IgD-negative memory B cell (primary cell): Measurements from ENCODE around the gene FGF19. TPM values are rescaled to one million over a fixed set of nuclear protein-coding genes. Genes with fewer than 3 reads are reported as not detected.

Experiments used
- H3K27ac Mint-ChIP-seq, 3 donors: one replicate each; pipeline ENCODE4 v1.8.0; 2020 to 2022; ENCODE audit warnings: mild to moderate bottlenecking in 3 of 3, mixed read lengths in 3 of 3, moderate library complexity in 1 of 3
- H3K27me3 Mint-ChIP-seq: one replicate; pipeline ENCODE4 v1.8.0; 2021; ENCODE audit warnings: mixed read lengths
- H3K36me3 Mint-ChIP-seq: one replicate; pipeline ENCODE4 v1.8.0; 2020; ENCODE audit warnings: mild to moderate bottlenecking, mixed read lengths
- H3K4me1 Mint-ChIP-seq, 3 donors: one replicate each; pipeline ENCODE4 v1.8.0; 2020 to 2022; ENCODE audit warnings: mixed read lengths in 3 of 3, mild to moderate bottlenecking in 1 of 3
- H3K4me3 Mint-ChIP-seq, 4 donors: one replicate each; pipeline ENCODE4 v1.8.0; 2020 to 2022; ENCODE audit warnings: mild to moderate bottlenecking in 4 of 4, mixed read lengths in 4 of 4, moderate library complexity in 3 of 4
- H3K9me3 Mint-ChIP-seq, 3 donors: one replicate each; pipeline ENCODE4 v1.8.0; 2020 to 2021; ENCODE audit warnings: mixed read lengths in 3 of 3, mild to moderate bottlenecking in 1 of 3
- polyA plus RNA-seq: library from polyadenylated mRNA; unstranded; fragments of 300-500 nt; fragmentation: Illumina TruSeq; gene quantifications from one replicate; pipeline ENCODE4 v1.2.3, GENCODE V29; 2021

The FGF19 gene
- polyA plus RNA-seq, 1 donor from 2014 or later = not detected

- Mint-ChIP-seq H3K9me3 (no peaks in the 10 kb centered on the region), H3K4me1 (peaks cover 0 to 3% (median 0%) of the 10 kb centered on the region in 3 donors), H3K36me3 (peaks cover 3% of the 10 kb centered on the region), H3K27me3 (no peaks in the 10 kb centered on the region), H3K27ac (peak overlapping the region in 1 of 3 donors; percentile 63), H3K4me3 (no peak overlapping the region)
Measured at GRCh38 chr11:69662806-69663205, 41.0 kb downstream of the FGF19 start.

- Mint-ChIP-seq H3K27me3 (no peaks in the 10 kb centered on the region), H3K27ac (no peak overlapping the region), H3K4me3 (no peak overlapping the region), H3K9me3 (no peaks in the 10 kb centered on the region), H3K4me1 (peaks cover 0 to 3% (median 0%) of the 10 kb centered on the region in 3 donors), H3K36me3 (peaks cover 3% of the 10 kb centered on the region)
Measured at GRCh38 chr11:69662021-69662698, 41.7 kb downstream of the FGF19 start.

- peaks cover 0 to 3% (median 0%) of the 10 kb centered on the region in 3 donors for H3K4me1 Mint-ChIP-seq
- H3K27ac Mint-ChIP-seq = no peak overlapping the region
- H3K9me3 Mint-ChIP-seq = no peaks in the 10 kb centered on the region
- no peak overlapping the region for H3K4me3 Mint-ChIP-seq
- no peaks in the 10 kb centered on the region for H3K27me3 Mint-ChIP-seq
- peaks cover 3% of the 10 kb centered on the region for H3K36me3 Mint-ChIP-seq
Measured at GRCh38 chr11:69661413-69661715, 42.5 kb downstream of the FGF19 start.

GRCh38 chr11:69660001-69660500, 43.8 kb downstream of the FGF19 start:
- Mint-ChIP-seq H3K27me3 (no peaks in the 10 kb centered on the region), H3K4me3 (no peak overlapping the region), H3K9me3 (no peaks in the 10 kb centered on the region), H3K27ac (no peak overlapping the region), H3K36me3 (peaks cover 3% of the 10 kb centered on the region), H3K4me1 (peaks cover 0 to 2% (median 0%) of the 10 kb centered on the region in 3 donors)

GRCh38 chr11:69659591-69659990, 44.2 kb downstream of the FGF19 start:
- H3K27ac Mint-ChIP-seq = no peak overlapping the region
- no peaks in the 10 kb centered on the region for H3K4me1 Mint-ChIP-seq
- no peaks in the 10 kb centered on the region for H3K27me3 Mint-ChIP-seq
- H3K36me3 Mint-ChIP-seq = peaks cover 3% of the 10 kb centered on the region
- no peaks in the 10 kb centered on the region for H3K9me3 Mint-ChIP-seq
- H3K4me3 Mint-ChIP-seq = peak overlapping the region in 1 of 4 donors; percentile 54

- no peaks in the 10 kb centered on the region for H3K4me1 Mint-ChIP-seq
- no peak overlapping the region for H3K27ac Mint-ChIP-seq
- H3K27me3 Mint-ChIP-seq = no peaks in the 10 kb centered on the region
- no peaks in the 10 kb centered on the region for H3K9me3 Mint-ChIP-seq
- H3K4me3 Mint-ChIP-seq = peak overlapping the region in 1 of 4 donors; percentile 54
- H3K36me3 Mint-ChIP-seq = peaks cover 3% of the 10 kb centered on the region
Measured at GRCh38 chr11:69658626-69659450, 45.0 kb downstream of the FGF19 start.

GRCh38 chr11:69657911-69658625, 45.8 kb downstream of the FGF19 start:
- H3K4me3 Mint-ChIP-seq = no peak overlapping the region
- no peaks in the 10 kb centered on the region for H3K27me3 Mint-ChIP-seq
- no peaks in the 10 kb centered on the region for H3K36me3 Mint-ChIP-seq
- H3K4me1 Mint-ChIP-seq = no peaks in the 10 kb centered on the region
- H3K9me3 Mint-ChIP-seq = no peaks in the 10 kb centered on the region
- H3K27ac Mint-ChIP-seq = no peak overlapping the region

- Mint-ChIP-seq H3K9me3 (no peaks in the 10 kb centered on the region), H3K27ac (no peak overlapping the region), H3K4me1 (no peaks in the 10 kb centered on the region), H3K27me3 (no peaks in the 10 kb centered on the region), H3K4me3 (no peak overlapping the region), H3K36me3 (no peaks in the 10 kb centered on the region)
Measured at GRCh38 chr11:69657456-69657910, 46.3 kb downstream of the FGF19 start.

GRCh38 chr11:69656536-69657455, 47.0 kb downstream of the FGF19 start:
- Mint-ChIP-seq H3K27me3 (no peaks in the 10 kb centered on the region), H3K27ac (no peak overlapping the region), H3K4me1 (no peaks in the 10 kb centered on the region), H3K9me3 (no peaks in the 10 kb centered on the region), H3K4me3 (peak overlapping the region in 1 of 4 donors; percentile 47), H3K36me3 (peaks cover under 1% of the 10 kb centered on the region)

GRCh38 chr11:69655479-69656428, 48.1 kb downstream of the FGF19 start:
- Mint-ChIP-seq H3K4me3 (no peak overlapping the region), H3K9me3 (no peaks in the 10 kb centered on the region), H3K27ac (no peak overlapping the region), H3K4me1 (no peaks in the 10 kb centered on the region), H3K36me3 (peaks cover 2% of the 10 kb centered on the region), H3K27me3 (no peaks in the 10 kb centered on the region)

- Mint-ChIP-seq H3K4me3 (no peak overlapping the region), H3K36me3 (peaks cover 2% of the 10 kb centered on the region), H3K4me1 (no peaks in the 10 kb centered on the region), H3K27me3 (no peaks in the 10 kb centered on the region), H3K27ac (no peak overlapping the region), H3K9me3 (no peaks in the 10 kb centered on the region)
Measured at GRCh38 chr11:69654660-69655478, 49.0 kb downstream of the FGF19 start.

GRCh38 chr11:69654001-69654659, 49.7 kb downstream of the FGF19 start:
- Mint-ChIP-seq H3K9me3 (no peaks in the 10 kb centered on the region), H3K36me3 (peaks cover 2% of the 10 kb centered on the region), H3K27me3 (no peaks in the 10 kb centered on the region), H3K4me3 (no peak overlapping the region), H3K27ac (no peak overlapping the region), H3K4me1 (no peaks in the 10 kb centered on the region)
